NCI-H526 treated with DMSO at 0.1 percent for 48 hours (cell line): Measurements from ENCODE around the gene TADA2A.

ENCODE experiments used
- DNase-seq: peaks from one replicate; lab custom pipeline; 2025; lab: John Stamatoyannopoulos, UW

Gene TADA2A

DNA sequence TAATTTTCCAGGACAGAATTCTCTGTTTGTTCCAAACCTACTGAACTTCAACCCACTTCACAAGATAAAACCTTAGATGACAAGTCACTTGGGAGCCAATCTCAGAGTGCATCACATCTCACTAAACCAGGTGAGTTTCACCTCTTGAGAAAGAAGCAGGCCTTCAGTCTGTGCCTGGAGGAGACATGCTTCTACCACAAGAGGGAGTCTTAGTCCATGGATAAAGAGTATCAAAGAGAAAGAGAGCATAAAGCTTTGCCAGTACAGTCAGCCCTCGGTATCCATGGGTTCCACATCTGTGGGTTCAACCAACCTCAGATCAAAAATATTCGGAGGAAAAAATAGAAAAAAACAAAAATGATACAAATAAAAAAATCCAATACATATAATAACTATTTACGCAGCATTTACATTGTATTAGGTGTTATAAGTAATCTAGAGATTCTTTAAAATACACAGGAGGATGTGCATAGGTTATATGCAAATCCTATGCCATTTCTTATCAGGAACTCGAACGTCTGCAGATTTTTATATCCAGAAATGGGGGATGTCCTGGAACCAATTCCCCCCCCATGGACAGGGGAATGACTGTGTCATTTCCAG is 120.7 kb downstream of the TADA2A start:
- peak; percentile 39 for DNase-seq
